Immature natural killer cell (primary cell): ENCODE results near the gene MOSPD3. TPM values are rescaled to one million over a fixed set of nuclear protein-coding genes. Genes with fewer than 3 reads are reported as not detected.

Source experiments
- DNase-seq, 3 donors: peaks; one replicate each; pipeline ENCODE4 v3.0.0; 2022; ENCODE audit warnings: mixed read lengths in 1 of 3
- H3K27ac Mint-ChIP-seq, 6 donors: one replicate each; pipeline ENCODE4 v1.8.0; 2020; ENCODE audit warnings: mixed read lengths in 6 of 6, mild to moderate bottlenecking in 5 of 6, inconsistent platforms in 4 of 6, moderate library complexity in 3 of 6
- H3K27me3 Mint-ChIP-seq, 3 donors: one replicate each; pipeline ENCODE4 v1.8.0; 2020 to 2021; ENCODE audit warnings: low read depth in 3 of 3, mild to moderate bottlenecking in 3 of 3, mixed read lengths in 3 of 3, moderate library complexity in 3 of 3, inconsistent platforms in 1 of 3
- H3K36me3 Mint-ChIP-seq, 3 donors: one replicate each; pipeline ENCODE4 v1.8.0; 2020; ENCODE audit warnings: mixed read lengths in 3 of 3, inconsistent platforms in 2 of 3, mild to moderate bottlenecking in 2 of 3
- H3K4me1 Mint-ChIP-seq, 2 donors: one replicate each; pipeline ENCODE4 v1.8.0; 2020; ENCODE audit warnings: inconsistent platforms in 2 of 2, mild to moderate bottlenecking in 2 of 2, mixed read lengths in 2 of 2, moderate library complexity in 1 of 2
- H3K4me3 Mint-ChIP-seq, 5 donors: one replicate each; pipeline ENCODE4 v1.8.0; 2020; ENCODE audit warnings: mild to moderate bottlenecking in 5 of 5, mixed read lengths in 5 of 5, inconsistent platforms in 3 of 5, moderate library complexity in 3 of 5
- H3K9me3 Mint-ChIP-seq, 6 donors: one replicate each; pipeline ENCODE4 v1.8.0; 2020; ENCODE audit warnings: mild to moderate bottlenecking in 6 of 6, mixed read lengths in 6 of 6, inconsistent platforms in 4 of 6, moderate library complexity in 3 of 6
- polyA plus RNA-seq, 3 donors: library from polyadenylated mRNA; unstranded; fragments of 300-500 nt; fragmentation: Illumina TruSeq; gene quantifications; one replicate each; pipeline ENCODE4 v1.2.3, GENCODE V29; 2021

Gene MOSPD3
- polyA plus RNA-seq, 3 donors from 2014 or later = 23.2 to 29.3 (median 27.0) TPM

DNA sequence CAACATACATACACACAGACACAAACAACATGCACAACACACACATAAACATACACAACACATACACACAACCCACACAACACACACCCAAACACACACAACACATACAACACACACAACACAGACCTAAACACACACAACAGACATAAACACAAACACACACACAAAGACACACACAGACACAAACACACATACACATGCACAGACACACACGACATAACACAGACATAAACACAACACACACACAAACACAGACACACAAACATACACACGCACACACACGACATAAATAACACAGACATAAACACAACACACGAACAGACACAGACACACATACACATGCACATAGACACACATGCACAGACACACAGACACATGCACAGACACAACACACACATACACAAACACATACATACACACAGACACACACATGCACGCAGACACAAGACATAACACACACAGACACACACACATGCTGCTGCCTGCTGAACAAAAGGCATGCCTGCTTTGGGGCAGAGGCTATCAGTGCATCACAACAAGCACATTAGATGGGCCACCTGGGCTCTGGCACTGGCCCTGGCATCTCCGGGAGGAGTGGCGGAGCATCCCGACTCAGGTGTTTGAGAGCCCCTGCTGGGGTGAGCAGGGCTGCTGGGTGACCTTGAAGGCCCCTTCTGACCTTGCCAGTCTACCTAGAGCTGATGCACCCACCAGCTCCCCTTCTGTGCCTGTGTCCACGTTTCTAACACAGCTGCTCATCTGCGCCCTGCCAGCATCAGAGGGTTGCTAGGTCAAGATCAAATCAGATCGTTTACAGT lies 31.7 kb upstream of the MOSPD3 start:
- no peak overlapping the region for H3K4me3 Mint-ChIP-seq
- peaks cover 8 to 20% (median 11%) of the 10 kb centered on the region in 3 donors for H3K27me3 Mint-ChIP-seq
- no peak for DNase-seq
- peaks cover 0 to 5% (median 0%) of the 10 kb centered on the region in 3 donors for H3K36me3 Mint-ChIP-seq
- no peaks in the 10 kb centered on the region for H3K9me3 Mint-ChIP-seq
- no peak overlapping the region for H3K27ac Mint-ChIP-seq
- peaks cover 33 to 35% of the 10 kb centered on the region in 2 donors for H3K4me1 Mint-ChIP-seq

DNA sequence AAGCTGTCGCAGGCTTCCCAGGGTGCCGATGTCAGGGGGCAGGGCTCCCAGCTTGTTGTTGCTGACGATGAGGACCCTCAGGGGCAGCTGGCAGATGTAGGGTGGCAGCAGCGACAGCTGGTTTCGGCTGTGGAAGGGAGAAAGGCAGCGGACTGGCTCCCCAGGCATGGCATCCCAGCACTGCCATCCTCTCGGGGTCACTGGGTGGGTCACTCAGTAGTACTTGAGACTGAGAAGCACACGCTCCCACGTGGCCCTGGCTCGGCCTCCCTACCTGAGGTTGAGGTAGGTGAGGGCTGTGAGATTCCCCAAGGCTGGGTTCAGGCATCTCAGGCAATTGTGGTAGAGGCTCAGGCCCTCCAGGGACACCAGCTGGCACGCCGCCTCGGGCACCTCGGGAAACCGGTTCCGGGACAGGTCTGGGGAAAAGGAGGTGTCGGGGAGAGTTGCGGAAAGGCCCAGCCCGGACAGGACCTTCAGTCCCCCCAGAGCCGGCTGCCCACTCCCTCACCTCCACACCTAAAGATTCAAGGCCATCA lies 30.2 kb upstream of the MOSPD3 start:
- DNase-seq = no peak
- Mint-ChIP-seq H3K4me3 (peak overlapping the region in 4 of 5 donors; percentile 15 to 73 (median 58)), H3K4me1 (peaks cover 37 to 42% of the 10 kb centered on the region in 2 donors), H3K27ac (peak overlapping the region; percentile 81 to 98 (median 96)), H3K27me3 (peaks cover 13 to 24% (median 16%) of the 10 kb centered on the region in 3 donors), H3K9me3 (no peaks in the 10 kb centered on the region), H3K36me3 (peaks cover 0 to 5% (median 0%) of the 10 kb centered on the region in 3 donors)

DNA sequence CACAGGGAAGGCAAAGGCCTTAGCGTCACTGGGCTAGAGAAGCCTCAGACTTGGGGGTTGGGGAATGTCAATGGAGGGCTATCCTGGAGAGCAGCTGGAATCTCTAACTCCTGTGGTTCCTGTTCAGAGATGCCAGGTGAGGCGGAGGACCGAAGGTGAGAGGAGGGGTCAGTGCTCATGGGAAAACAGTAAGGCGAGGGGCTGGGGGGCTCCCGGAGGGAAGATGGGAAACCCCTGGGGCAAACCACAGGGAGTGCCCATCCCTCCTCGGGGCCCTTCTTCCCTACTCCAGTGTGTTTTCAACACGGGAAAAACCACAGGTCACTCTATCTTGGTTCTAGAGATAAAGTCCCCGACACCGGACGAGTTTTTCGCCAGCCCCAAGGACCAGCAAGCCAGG lies 29.7 kb upstream of the MOSPD3 start:
- no peaks in the 10 kb centered on the region for H3K9me3 Mint-ChIP-seq
- DNase-seq = no peak
- peak overlapping the region; percentile 95 to 99 (median 97) for H3K27ac Mint-ChIP-seq
- H3K36me3 Mint-ChIP-seq = peaks cover 0 to 5% (median 0%) of the 10 kb centered on the region in 3 donors
- peaks cover 37 to 42% of the 10 kb centered on the region in 2 donors for H3K4me1 Mint-ChIP-seq
- peaks cover 13 to 24% (median 16%) of the 10 kb centered on the region in 3 donors for H3K27me3 Mint-ChIP-seq
- peak overlapping the region; percentile 15 to 98 (median 90) for H3K4me3 Mint-ChIP-seq

DNA sequence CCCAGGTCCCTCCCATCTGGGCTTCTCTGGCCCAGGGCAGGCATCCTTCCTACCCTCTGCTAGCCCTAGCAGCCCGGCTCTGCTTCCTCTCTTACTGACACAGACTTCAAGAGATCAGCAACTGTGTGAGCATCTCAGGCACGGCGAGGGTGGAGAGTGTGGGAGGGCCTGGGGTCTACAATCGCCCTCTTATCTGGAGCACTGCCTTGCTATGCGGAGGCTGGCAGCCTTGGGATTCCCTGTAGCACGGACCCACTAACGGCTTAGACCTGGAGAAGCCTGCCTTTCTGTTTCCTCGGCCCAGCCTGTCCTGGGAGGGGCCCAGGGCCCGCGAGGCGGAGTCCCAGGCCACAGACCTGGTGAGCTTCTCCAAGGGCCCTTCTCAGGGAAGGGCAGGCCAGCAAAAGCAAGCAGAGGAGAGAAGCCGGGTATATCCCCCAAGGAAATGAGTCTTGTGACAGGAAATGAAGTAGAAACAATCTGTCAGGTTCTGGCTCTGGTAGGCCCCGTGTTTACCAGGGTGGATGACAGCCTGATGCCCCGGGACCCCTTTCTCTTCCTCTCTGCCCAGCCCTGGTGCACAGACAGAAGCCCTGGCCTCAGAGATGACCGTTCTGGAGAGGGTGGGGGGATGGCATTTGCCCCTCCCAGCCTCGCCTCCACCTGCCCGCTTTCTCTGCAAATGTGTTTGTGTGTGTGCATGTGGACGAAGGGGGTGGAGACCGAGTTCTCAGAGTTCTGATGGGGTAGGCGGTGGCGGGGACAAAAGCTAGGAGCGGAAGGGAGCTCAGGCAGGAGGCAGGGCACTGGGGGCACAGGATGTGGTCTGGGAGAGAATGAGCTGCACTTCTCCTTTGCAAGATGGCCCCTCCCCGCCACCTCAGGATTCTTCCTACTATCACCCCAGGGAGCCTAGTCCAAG lies 28.9 kb upstream of the MOSPD3 start:
- Mint-ChIP-seq H3K4me3 (peak overlapping the region; percentile 90 to 99 (median 98)), H3K4me1 (peaks cover 41 to 47% of the 10 kb centered on the region in 2 donors), H3K27ac (peak overlapping the region; percentile 95 to 99 (median 97)), H3K9me3 (no peaks in the 10 kb centered on the region), H3K27me3 (peaks cover 13 to 24% (median 16%) of the 10 kb centered on the region in 3 donors), H3K36me3 (peaks cover 0 to 5% (median 0%) of the 10 kb centered on the region in 3 donors)
- DNase-seq = peak; percentile 59 to 64 (median 60)

GRCh38 chr7:100584054-100584682 lies 28.2 kb upstream of the MOSPD3 start:
- Mint-ChIP-seq H3K4me3 (peak overlapping the region; percentile 90 to 99 (median 98)), H3K27ac (peak overlapping the region; percentile 95 to 99 (median 97)), H3K9me3 (no peaks in the 10 kb centered on the region), H3K27me3 (peaks cover 13 to 24% (median 16%) of the 10 kb centered on the region in 3 donors), H3K4me1 (peaks cover 44 to 51% of the 10 kb centered on the region in 2 donors), H3K36me3 (peaks cover 0 to 5% (median 0%) of the 10 kb centered on the region in 3 donors)
- DNase-seq = no peak

DNA sequence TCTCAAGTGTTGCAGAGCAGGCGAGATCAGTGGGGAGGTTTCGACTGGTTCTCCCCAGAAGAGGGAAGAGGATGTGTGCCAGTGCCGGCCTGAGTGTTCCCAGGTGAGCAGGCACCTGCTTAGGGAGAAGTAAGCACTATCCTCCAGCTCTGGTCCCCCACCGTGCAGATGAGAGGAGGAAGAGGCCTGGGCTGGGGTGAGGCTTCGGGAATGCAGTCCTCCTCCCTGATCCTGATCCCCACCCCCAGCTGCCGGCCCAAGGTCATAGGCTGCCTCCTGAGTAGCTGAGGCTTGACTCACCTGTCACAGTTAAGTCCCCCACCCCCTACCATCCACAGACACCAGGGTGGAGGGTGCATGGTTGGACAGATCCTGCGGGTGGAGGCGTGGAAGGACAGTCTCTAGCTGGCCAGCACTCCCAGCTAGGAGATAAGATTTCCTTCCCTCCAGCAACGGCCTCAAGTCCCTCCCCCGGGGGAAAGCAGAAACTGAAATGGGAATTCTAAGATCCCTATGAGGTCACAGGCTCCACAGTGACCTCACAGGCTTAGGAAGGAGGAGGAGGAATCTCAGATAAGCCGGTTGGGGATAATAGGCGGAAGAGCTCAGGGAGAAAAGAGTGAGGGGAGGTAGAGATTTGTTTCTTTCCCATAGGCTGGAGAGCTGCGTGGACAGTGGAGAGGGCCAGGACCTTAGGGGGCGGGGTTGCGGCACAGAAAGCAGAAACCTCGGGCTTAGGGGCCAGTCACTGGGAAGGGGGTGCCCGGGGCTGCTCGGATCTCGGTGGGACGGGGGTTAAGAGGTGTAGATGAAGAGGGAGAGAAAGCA lies 27.4 kb upstream of the MOSPD3 start:
- Mint-ChIP-seq H3K27ac (peak overlapping the region; percentile 91 to 98 (median 96)), H3K36me3 (peaks cover 0 to 5% (median 0%) of the 10 kb centered on the region in 3 donors), H3K9me3 (no peaks in the 10 kb centered on the region), H3K4me3 (peak overlapping the region; percentile 90 to 99 (median 98)), H3K27me3 (peaks cover 13 to 26% (median 16%) of the 10 kb centered on the region in 3 donors), H3K4me1 (peaks cover 44 to 51% of the 10 kb centered on the region in 2 donors)
- DNase-seq = no peak

- peak within 1 kb of the TSS; percentile 90 to 99 (median 98) for H3K4me3 Mint-ChIP-seq
- DNase-seq = peak in 2 of 3 donors; percentile 62 to 69
- H3K27ac Mint-ChIP-seq = peak within 1 kb of the TSS; percentile 91 to 98 (median 96)
- peaks cover 0 to 5% (median 0%) of the 10 kb centered on the region in 3 donors for H3K36me3 Mint-ChIP-seq
- H3K27me3 Mint-ChIP-seq = peaks cover 13 to 27% (median 16%) of the 10 kb centered on the region in 3 donors
- H3K9me3 Mint-ChIP-seq = no peaks in the 10 kb centered on the region
- peaks cover 44 to 51% of the 10 kb centered on the region in 2 donors for H3K4me1 Mint-ChIP-seq
Observed at GRCh38 chr7:100585511-100586265, 26.7 kb upstream of the MOSPD3 start, which contains the start of gene LRCH4. TSS of gene LRCH4 (minus strand) at chr7:100586129. CDS start at chr7:100586100, 29 bp downstream.

GRCh38 chr7:100586266-100587025 lies 25.9 kb upstream of the MOSPD3 start, which contains the start of gene FBXO24:
TSS of gene FBXO24 (plus strand) at chr7:100586328. CDS start at chr7:100586626, 298 bp downstream.
- peaks cover 0 to 5% (median 0%) of the 10 kb centered on the region in 3 donors for H3K36me3 Mint-ChIP-seq
- peak within 1 kb of the TSS; percentile 91 to 98 (median 96) for H3K27ac Mint-ChIP-seq
- no peaks in the 10 kb centered on the region for H3K9me3 Mint-ChIP-seq
- H3K4me1 Mint-ChIP-seq = peaks cover 44 to 51% of the 10 kb centered on the region in 2 donors
- peak; percentile 99 to 100 (median 100) for DNase-seq
- H3K27me3 Mint-ChIP-seq = peaks cover 13 to 28% (median 16%) of the 10 kb centered on the region in 3 donors
- peak within 1 kb of the TSS; percentile 90 to 99 (median 98) for H3K4me3 Mint-ChIP-seq

DNA sequence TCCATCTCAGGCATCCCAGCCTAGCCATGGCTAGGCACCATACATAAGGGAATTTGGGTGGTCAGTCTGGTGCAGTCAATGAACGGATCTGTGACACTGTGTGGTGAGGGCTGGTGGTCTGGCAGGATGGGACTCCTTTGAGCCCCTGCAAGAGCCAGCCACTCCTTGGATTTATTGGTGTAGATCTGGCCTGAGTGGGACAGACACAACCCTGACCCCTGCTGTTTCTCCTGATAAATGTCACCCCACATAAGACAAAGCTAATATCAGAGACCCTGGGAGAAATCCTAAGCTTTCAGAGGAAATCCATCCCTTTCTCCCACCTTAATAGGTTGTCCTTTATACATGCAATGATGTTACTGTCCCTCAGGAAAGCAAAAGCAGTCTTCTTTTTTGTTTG lies 23.9 kb upstream of the MOSPD3 start:
- Mint-ChIP-seq H3K4me1 (peaks cover 31 to 38% of the 10 kb centered on the region in 2 donors), H3K4me3 (peak overlapping the region; percentile 29 to 72 (median 66)), H3K27ac (no peak overlapping the region), H3K9me3 (no peaks in the 10 kb centered on the region), H3K36me3 (peaks cover 0 to 5% (median 0%) of the 10 kb centered on the region in 3 donors), H3K27me3 (peaks cover 11 to 25% (median 17%) of the 10 kb centered on the region in 3 donors)
- DNase-seq = no peak

GRCh38 chr7:100589341-100589947 lies 22.9 kb upstream of the MOSPD3 start:
- H3K4me1 Mint-ChIP-seq = peaks cover 22 to 27% of the 10 kb centered on the region in 2 donors
- no peaks in the 10 kb centered on the region for H3K9me3 Mint-ChIP-seq
- H3K27ac Mint-ChIP-seq = no peak overlapping the region
- H3K36me3 Mint-ChIP-seq = peaks cover 0 to 5% (median 0%) of the 10 kb centered on the region in 3 donors
- DNase-seq = no peak
- peaks cover 8 to 18% (median 15%) of the 10 kb centered on the region in 3 donors for H3K27me3 Mint-ChIP-seq
- H3K4me3 Mint-ChIP-seq = no peak overlapping the region
